ENCODE data around the gene TIMP3.
A peak's percentile ranks its signal among the peaks of the same experiment; 100 is the strongest.
"Not testable (repeated sequence)": the region's sequence is repeated elsewhere in the genome, so short reads cannot be mapped to it uniquely, and the experiment has no call there.

TIMP3 gene

DNA sequence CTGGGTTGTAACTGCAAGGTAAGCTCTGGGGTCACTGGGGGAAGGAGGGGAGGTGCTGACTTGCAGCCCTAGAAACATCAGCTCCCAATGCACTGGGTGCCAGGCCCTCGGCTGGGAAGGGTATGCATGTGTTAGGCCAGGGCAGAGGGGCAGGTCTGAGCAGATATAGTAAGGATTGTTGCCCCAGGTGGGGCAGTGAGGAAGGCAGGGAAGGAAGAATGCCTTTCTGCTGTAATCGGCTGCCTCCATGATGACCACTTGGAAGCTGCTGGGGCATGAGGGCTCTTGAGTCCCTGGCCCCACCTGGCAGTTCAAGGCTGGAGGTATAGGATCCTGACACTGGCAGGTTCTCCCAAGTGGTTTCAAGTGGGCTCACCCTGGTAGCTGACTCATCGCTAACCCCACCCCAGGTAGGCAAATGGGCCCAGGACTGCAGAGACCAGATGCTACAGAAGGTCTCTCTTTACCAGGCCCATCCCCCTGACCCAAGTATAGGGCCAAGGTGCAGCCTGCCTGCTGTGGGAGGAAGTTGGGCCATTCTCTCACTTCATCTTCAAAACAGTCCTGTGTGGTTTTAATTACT is 56.7 kb downstream of the TIMP3 start:
- no peak for DNase-seq

DNA sequence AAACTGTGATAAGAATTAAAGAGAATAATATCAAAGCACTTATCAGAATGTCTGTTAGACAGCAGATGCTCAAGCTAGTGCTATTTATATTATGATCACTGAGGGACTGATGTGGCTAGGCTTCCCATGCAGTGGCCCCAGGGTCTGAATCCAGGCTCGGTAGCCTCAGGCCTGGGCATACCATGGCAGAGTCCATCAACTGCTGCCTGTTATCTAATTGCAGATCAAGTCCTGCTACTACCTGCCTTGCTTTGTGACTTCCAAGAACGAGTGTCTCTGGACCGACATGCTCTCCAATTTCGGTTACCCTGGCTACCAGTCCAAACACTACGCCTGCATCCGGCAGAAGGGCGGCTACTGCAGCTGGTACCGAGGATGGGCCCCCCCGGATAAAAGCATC is 57.5 kb downstream of the TIMP3 start:
- DNase-seq = no peak

DNA sequence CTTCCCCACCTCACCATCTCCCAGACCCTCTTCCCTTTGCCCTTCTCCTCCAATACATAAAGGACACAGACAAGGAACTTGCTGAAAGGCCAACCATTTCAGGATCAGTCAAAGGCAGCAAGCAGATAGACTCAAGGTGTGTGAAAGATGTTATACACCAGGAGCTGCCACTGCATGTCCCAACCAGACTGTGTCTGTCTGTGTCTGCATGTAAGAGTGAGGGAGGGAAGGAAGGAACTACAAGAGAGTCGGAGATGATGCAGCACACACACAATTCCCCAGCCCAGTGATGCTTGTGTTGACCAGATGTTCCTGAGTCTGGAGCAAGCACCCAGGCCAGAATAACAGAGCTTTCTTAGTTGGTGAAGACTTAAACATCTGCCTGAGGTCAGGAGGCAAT is 58.2 kb downstream of the TIMP3 start:
- DNase-seq = no peak

DNA sequence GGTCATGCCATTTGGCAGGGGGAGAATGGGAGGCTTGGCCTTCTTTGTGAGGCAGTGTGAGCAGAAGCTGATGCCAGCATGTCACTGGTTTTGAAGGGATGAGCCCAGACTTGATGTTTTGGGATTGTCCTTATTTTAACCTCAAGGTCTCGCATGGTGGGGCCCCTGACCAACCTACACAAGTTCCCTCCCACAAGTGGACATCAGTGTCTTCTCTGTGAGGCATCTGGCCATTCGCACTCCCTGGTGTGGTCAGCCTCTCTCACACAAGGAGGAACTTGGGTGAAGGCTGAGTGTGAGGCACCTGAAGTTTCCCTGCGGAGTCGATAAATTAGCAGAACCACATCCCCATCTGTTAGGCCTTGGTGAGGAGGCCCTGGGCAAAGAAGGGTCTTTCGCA is 59.8 kb downstream of the TIMP3 start:
- no peak for DNase-seq

DNA sequence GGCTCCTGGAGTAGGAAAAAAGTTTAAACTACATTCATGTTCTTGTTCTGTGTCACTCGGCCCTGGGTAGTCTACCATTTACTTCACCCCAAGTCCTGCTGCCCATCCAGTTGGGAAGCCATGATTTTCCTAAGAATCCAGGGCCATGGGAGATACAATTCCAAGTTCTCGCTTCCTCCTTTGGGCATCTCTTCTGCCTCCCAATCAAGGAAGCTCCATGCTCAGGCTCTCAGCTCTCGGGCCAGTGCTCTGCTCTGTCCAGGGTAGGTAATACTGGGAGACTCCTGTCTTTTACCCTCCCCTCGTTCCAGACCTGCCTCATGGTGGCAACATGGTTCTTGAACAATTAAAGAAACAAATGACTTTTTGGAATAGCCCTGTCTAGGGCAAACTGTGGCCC is 60.6 kb downstream of the TIMP3 start:
- no peak for DNase-seq

DNA sequence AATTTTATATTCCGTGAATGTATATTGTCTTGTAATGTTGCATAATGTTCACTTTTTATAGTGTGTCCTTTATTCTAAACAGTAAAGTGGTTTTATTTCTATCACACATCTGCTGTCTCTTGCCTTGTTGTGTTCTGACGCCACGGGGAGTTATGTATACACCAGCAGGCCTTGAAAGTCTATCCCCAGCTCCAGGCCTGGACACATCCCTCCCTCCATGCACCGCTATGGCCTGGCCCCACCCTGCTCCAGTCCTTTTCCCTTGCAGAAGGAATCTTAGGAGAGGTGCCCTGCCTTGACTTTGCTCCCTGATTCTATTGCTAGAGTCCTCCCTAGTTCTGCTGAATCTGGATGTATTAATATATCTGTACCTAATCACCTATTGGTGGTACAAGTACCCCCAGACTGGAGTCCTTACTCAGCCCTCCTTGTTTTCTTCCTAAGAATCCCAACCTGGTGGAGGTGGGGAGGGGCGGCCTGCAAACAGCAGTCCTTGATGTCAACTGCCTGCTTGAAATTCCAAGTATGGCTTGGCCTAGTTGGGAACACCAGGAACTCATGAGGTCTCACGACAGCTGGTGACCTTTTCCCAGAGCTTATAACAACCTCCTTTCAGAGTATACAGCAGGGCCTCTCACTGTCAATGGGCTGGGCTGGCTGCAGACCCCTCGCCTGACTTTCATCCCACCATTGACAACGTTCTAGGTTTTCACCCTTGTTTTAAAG is 61.6 kb downstream of the TIMP3 start:
- no peak for DNase-seq

DNA sequence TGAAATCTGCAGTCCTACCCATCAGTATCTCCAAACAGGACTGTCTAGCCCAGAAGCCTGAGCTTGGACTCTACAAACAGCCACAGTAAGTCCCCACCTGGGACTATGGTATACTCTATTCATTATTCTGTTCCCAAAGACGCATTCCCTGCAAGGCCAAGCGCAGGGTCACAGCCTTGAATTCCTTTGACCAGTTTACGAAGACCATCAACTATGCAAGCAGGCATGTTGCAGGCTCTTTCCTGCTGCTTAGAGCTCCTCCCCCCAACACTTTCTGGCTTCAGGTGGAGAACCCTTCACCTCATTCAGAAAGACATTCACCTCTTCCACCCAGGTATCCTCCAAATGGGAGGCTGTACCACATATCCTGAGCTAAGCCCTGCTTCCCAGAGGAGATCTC is 62.5 kb downstream of the TIMP3 start:
- no peak for DNase-seq

DNA sequence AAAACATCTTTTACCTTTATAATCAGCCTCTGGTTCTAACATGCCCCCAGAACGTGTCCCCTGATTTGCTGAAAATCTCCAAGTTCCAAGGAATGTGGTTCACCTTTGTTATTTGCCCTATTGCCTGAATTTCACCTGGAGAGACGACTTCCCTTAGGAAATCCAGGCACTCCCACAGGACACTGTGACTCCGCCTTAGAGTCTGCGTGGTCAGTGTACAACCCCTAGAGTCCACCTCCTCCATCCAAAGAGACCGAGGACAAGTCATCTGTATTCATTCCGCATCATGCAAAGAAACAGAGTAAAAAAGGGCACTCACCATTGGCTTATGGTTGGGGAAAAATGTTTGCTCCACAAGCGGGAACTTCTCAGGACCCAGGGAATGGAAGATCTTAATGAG is 63.1 kb downstream of the TIMP3 start:
- no peak for DNase-seq

DNA sequence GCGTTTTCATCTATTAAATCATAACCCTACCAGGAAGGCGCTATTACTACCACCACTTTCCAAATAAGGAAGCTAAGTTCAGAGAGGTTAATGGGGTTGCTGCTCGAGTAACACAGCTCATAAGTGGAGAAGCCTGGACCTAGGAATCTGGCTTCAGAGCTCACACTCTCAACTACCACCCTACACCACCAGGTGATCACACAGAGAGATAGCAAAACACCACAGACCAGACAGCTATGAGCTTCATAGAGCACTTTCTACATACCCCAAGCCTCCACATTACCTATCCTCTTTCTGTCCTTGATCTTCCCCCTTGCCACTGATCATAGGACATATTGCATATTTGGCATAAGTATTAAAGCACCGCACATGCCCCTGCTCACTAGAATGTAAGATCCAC is 65.4 kb downstream of the TIMP3 start:
- no peak for DNase-seq

DNA sequence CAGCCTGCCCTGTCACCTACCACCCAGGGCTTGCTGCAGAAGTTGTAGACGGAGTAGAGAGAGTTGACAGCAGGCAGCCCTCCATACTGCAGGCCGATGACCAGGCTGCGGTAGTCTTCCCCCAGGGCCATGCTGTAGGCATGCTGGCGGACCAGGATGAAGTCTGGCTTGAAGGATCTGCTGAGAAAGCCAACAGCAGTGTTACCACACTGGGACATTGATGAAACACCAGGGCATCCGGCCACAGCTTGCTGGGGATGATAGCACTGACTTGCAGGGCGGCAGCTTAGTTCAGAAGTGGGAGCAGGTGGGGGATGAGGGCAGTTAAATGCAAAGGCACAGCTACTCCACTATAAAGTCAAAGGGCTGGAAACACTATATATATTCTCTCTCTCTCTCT is 67.4 kb downstream of the TIMP3 start:
- DNase-seq = no peak

DNA sequence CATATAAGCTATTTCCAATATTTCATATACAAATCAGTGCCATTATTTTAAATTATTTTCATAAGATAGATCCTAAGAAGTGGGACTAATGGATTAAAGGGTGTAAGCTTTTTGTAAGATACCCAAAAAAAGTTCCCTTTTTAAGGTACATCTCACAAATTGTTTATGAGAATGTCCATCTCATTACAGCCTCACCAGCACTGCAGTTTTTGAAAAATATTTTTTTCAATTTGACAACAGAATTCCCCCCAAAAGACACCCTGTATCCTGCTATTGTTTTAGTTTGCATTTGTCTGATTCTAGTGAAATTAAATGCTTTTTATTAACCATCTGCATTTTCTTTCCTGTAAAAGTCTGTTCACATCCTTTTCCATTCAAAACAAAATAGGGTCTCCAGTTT is 69.0 kb downstream of the TIMP3 start:
- no peak for DNase-seq

DNA sequence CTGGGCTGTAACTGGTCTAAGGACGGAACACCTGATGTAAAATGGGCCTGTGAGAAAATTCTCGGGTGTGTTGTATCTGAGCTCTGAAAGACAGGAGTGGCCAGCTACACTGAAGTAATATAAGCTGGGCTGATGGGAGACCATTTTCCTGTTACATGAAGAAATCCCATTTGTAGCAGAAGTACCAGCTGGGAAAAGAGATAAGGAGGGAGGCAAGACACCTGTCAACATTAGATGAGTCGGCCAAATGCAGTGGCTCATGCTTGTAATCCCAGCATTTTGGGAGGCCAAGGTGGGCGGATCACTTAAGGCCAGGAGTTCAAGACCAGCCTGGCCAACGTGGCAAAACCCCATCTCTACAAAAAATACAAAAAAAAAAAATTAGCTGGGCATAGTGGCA is 72.1 kb downstream of the TIMP3 start:
- DNase-seq = not testable (repeated sequence)

DNA sequence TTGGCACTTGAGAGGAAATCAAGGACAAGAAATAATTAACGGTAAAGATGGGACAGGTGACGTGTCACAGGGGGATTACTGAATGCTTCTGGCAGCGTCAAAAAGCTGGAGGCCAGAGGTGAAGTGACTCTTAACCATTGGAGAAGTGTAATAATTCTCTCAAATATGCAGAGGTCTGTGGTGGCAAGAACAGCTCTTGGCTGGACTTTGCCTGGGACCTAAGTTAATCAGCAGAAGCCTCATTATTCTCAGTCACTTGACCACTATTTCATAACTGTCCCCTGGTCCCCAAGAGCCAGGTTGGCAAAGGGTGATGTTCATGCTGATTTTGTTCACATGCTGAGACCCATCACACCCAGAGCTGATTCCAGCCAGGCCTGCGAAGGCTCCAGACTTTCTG is 72.9 kb downstream of the TIMP3 start:
- no peak for DNase-seq

DNA sequence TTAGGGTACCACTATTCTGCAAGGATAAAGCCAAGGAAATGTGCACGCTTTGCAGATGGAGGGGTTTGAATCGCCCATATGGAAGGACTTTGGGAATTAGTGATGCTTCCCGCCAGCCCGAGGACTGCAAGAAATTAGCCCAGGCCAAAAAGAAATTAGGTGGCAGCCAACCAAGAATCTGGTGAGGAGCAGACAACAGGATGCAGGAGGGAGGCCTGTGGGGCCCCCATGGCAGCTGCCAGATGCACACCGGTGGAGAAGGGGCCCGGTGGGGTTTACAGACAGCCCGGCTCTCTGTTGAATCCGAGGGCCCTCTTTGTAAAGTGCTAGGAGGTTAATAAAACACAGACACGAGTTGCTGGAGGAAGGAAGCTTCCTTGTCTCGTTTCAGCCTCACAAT is 73.5 kb downstream of the TIMP3 start:
- no peak for DNase-seq

DNA sequence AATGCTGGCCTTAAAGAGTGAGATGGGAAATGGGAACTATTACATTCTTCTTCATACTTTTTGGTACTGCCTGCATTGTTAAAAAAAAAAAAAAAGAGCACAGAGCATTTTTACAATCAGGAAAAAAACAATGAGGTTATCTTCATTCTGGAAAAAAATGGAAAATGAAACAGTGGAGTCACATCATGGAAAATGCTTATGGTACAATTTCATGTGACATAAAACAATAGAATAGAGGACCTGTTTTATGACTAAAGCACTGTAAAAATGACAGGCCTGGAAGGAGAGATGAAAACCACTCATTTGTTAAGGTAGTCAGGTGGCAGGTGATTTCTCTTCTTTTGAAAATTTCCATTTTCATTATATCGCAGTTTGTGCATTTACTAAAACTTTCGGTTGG is 75.0 kb downstream of the TIMP3 start:
- DNase-seq = no peak

DNA sequence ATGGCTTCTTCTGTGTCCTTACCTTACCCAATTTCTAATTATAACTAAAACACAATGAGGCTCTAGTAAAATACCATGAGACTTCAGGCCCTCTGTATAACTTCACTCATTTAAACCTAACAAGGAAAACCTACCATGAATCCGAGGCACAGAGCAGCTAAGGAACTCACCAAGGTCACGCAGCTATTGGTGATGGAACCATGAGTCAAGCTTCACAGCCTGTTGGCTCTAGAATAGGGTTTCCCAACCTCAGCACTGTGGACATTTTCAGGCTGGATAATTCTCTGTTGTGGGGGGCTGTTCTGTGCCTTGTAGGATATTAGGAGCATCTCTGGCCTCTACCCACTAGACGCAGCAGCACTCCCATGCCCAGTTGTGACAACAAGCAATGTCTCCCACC is 75.7 kb downstream of the TIMP3 start:
- no peak for DNase-seq

DNA sequence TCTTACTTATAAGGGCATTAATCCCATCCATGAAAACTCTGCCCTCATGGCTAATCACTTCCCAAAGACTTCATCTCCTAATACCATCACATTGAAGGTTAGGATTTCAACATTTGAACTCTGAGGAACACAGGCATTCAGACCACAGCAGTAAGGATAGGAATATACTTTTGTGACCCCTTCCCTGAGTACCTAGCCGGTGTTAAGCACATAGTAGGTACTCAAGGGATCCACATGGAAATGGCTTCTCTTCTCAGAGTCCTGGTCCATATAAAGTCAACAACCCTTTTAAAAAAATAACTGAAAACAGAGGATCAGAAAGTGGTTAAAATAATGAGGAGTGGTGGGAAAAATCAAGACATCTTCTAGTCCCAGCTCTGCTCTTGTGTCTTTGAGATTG is 78.0 kb downstream of the TIMP3 start:
- DNase-seq = no peak

DNA sequence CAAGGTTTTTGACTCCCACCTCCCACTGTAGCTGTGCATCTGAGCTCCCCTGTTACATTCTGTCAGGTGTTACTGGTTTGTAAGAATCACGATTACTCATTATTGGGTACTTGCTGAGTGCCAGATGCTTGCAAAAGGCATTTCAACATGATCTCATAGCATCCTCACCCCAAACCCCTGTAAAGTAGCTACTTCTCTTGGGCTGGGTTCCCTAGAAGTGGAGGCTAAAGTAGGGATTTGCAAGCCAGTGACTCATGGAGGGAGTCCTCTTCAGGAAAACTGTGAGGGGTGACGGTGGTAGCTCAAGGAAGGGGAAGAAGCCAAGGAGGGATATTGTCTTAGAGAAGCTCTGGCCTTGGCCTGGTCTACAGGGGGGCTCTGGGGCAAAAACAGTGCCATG is 78.6 kb downstream of the TIMP3 start:
- DNase-seq = no peak

DNA sequence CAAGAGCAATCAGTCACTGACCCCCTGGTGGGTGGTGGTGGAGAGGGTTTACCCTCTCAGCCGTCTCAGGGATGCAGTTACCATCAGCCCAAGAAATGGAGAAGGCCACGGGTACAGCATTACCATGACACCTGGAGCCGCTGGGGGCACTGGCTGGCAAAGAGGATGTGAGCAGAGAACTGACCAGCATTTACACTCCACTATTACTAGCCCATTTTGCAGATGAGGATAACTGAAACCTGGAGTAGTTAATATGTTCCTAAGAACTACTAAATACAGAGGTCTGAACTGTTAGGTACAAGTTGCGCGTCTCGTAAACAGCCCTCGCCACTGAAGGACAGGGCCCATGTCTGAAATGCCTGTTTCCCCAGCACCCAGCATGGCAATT is 79.0 kb downstream of the TIMP3 start:
- DNase-seq = no peak

DNA sequence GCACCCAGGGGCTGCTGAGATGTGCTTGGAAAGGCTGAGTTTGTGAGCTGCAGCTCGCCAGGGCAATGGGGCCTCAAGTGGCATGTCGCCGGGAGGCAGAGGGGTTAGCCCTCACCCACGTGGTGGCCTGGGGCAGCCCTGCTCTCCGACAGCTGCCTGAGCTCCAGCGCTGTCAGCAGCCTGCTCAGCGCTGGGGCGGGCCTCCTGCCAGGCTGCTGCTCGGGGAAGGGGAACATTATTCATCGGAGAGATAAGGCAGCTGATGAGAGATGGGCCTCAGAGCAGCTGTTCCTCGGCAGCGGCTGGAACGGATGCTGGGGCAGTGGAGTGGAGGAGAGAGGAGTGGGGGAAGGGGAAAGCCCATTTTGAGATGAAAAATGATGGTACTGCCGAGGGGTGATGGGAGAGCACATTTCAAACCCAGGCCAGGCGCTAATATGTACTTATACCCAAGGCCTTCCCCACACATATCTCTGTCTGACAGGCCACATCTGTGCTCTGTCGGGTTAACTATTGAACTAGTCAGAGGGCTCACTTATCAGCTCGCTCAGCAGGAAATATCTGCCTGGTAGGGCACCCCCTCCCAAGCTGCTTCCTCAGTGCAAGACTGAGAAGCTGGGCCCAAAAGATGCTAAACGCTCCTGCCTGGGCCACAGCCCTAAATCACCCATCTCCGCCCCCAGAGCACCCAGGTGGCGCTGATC is 79.5 kb downstream of the TIMP3 start:
- peak; percentile 18 for DNase-seq

DNA sequence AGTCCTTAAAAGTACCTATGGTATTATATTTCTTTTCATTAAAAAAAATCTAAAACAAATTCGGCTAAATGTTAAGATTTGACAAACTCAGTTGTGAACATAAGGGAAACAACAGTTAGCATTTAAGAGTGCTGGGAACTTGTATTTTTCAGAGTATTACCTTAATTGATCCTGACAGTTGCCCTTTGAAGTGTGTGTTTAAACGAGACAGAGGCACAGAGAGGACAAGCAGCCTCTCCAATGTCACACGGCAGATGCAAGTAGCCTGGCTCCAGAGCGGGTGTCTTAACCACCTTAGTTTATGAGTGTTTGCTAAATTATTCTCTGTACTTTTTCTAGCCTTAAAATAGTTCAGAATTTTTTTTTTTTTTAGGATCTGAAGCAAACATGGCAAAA is 80.9 kb downstream of the TIMP3 start:
- DNase-seq = no peak

DNA sequence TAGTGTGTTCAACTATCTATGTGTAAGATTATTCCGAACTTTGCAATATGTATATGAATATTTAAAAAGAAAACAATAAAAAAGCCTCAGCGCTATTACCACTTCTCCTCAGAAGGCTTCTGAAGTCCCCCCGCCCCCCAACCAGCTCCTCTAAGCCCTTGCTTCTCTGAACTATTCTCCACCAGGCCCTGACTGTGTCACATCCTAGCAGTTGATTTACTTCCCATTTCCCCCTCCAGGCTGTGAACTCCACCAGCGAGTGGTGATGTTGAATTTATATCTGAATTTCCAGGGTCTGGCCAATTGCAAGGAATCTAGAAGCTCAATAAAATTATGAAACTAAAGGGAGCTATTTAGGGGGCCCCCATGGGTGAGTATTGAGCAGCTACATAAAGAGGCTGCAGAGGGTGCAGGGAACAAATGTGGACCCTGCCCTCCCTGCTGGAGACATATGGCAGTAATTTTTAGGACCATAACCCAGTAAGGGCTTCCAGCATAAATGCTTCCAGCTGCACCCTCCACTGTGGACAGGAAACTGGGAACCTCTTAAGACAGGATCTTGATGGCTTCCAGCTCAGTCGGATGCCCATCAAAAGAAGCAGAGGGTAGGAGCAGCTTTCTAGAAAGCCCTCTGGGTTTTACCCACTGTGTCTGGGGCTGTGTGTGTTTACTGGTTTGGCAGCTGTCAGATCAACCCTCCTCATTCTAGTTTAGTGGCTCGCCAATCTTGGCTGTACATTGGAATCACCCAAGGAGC is 81.4 kb downstream of the TIMP3 start:
- no peak for DNase-seq

DNA sequence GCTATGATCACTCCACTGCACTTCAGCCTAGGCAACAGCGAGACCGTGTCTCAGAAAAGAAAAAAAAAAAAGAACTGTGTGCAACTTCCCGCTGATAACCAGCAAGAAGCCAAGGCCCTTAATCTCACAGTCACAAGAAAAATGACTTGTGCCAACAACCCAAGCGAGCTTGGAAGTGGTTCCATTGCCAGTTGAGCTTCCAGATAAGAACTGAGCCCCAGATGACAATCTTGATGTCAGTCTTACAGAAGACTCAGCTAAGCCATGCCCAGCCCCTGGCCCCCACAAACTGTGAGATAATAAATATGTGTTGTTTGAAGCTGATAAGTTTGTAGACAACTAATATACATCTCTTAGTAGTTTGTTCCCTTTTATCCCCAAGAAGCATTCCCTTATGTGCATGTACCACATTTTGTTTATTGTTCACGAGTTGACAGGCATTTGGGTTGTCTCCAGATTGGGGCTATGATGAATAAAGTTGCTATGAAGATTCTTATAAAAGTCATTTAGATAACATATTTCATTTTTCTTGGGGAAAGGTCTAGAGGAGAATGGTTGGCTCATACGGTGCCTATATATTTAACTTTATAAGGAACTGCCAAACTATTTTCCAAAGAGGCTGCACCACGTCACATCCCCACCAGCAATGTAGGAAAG is 85.9 kb downstream of the TIMP3 start:
- DNase-seq = no peak
